ENCODE data around the gene UNC5B.

Gene UNC5B

GRCh38 chr10:71259815-71260501 lies 47.6 kb downstream of the UNC5B start:
- Histone ChIP-seq H3K9me3 (ENCODE audit: control insufficient read depth, low read length) (no peaks in the 10 kb centered on the region), H3K27ac (no peak overlapping the region), H3K4me2 (ENCODE audit: low read length) (no peak overlapping the region), H3K4me1 (no peaks in the 10 kb centered on the region), H3K9ac (no peak overlapping the region), H3K79me2 (no peaks in the 10 kb centered on the region), H3K4me3 (ENCODE audit: low read depth, low read length) (no peak overlapping the region), H3K27me3 (ENCODE audit: control insufficient read depth, insufficient read depth, low read length) (no peaks in the 10 kb centered on the region), H3K36me3 (ENCODE audit: control insufficient read depth, insufficient read depth, low read length) (no peaks in the 10 kb centered on the region), H2AFZ (no peak overlapping the region)
- TF ChIP-seq CTCF (IDR thresholded peaks at IDR 0.05), result no peak

- Histone ChIP-seq H3K9ac (no peak overlapping the region), H3K79me2 (no peaks in the 10 kb centered on the region), H3K9me3 (ENCODE audit: control insufficient read depth, low read length) (no peaks in the 10 kb centered on the region), H3K4me1 (no peaks in the 10 kb centered on the region), H2AFZ (no peak overlapping the region), H3K27me3 (ENCODE audit: control insufficient read depth, insufficient read depth, low read length) (no peaks in the 10 kb centered on the region), H3K36me3 (ENCODE audit: control insufficient read depth, insufficient read depth, low read length) (no peaks in the 10 kb centered on the region), H3K27ac (no peak overlapping the region), H3K4me3 (ENCODE audit: low read depth, low read length) (no peak overlapping the region), H3K4me2 (ENCODE audit: low read length) (no peak overlapping the region)
- TF ChIP-seq CTCF (IDR thresholded peaks at IDR 0.05), result no peak
Measured at GRCh38 chr10:71260622-71261325, 48.4 kb downstream of the UNC5B start.

GRCh38 chr10:71262027-71262426 lies 49.7 kb downstream of the UNC5B start:
- H3K9ac ChIP-seq, result no peak overlapping the region
- H3K27ac ChIP-seq, result no peak overlapping the region
- H3K36me3 ChIP-seq (ENCODE audit: control insufficient read depth, insufficient read depth, low read length), result no peaks in the 10 kb centered on the region
- H3K4me2 ChIP-seq (ENCODE audit: low read length), result no peak overlapping the region
- TF ChIP-seq CTCF (IDR thresholded peaks at IDR 0.05), result no peak
- H3K27me3 ChIP-seq (ENCODE audit: control insufficient read depth, insufficient read depth, low read length), result no peaks in the 10 kb centered on the region
- H3K79me2 ChIP-seq, result no peaks in the 10 kb centered on the region
- no peak overlapping the region for H3K4me3 ChIP-seq (ENCODE audit: low read depth, low read length)
- no peaks in the 10 kb centered on the region for H3K9me3 ChIP-seq (ENCODE audit: control insufficient read depth, low read length)
- no peaks in the 10 kb centered on the region for H3K4me1 ChIP-seq
- no peak overlapping the region for H2AFZ ChIP-seq

GRCh38 chr10:71262817-71263216 lies 50.4 kb downstream of the UNC5B start:
- Histone ChIP-seq H3K9me3 (ENCODE audit: control insufficient read depth, low read length) (no peaks in the 10 kb centered on the region), H3K4me3 (ENCODE audit: low read depth, low read length) (no peak overlapping the region), H3K27me3 (ENCODE audit: control insufficient read depth, insufficient read depth, low read length) (no peaks in the 10 kb centered on the region), H3K79me2 (no peaks in the 10 kb centered on the region), H3K4me1 (no peaks in the 10 kb centered on the region), H3K36me3 (ENCODE audit: control insufficient read depth, insufficient read depth, low read length) (no peaks in the 10 kb centered on the region), H3K4me2 (ENCODE audit: low read length) (no peak overlapping the region), H3K9ac (no peak overlapping the region), H2AFZ (no peak overlapping the region), H3K27ac (no peak overlapping the region)
- TF ChIP-seq CTCF (IDR thresholded peaks at IDR 0.05), result no peak
